ENCODE data around the gene IFRD2.
"Not testable (repeated sequence)": the region's sequence is repeated elsewhere in the genome, so short reads cannot be mapped to it uniquely, and the experiment has no call there.

IFRD2 gene

DNA sequence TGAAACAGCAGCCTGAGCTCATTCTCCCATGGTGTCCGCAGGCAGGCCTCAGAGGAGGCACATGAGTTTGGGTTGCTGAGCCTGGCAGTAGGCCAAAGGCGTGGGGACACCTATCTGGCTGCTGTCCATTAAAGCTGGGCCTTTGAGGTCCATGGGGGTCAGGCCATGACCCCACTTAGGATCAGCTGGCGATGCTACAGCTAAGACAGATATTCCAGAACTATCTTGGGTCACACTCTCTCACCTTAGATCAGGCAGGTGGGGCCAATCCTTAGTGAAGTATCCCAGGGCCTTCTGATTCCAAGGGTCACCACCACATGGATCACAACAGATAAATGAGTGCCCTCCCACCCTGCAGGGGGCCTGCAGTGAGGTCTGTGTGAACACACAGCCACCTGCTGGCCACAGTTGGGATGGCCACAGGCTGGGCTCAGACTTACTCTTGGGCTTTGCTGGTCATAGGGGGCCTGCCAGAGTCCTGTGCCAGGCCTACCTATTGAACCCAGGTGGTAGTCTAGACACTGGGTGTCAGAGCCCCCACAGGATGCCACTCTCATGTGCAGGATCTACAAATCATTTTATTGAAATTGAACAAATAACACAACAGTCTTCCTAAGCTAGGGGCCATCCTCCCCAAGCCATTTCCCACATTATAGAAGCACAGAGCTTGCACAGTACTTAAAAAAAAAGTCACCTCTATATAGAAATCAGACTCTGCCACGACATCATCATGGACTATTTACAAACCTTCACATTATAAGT is 32.3 kb upstream of the IFRD2 start:
- DNase-seq (ENCODE audit: low read depth in 1 of 2, low spot score in 1 of 2), result peak in 1 of 2 donors; percentile 51

- no peak for DNase-seq (ENCODE audit: low read depth in 1 of 2, low spot score in 1 of 2)
Observed at GRCh38 chr3:50323614-50324199, 31.5 kb upstream of the IFRD2 start.

DNA sequence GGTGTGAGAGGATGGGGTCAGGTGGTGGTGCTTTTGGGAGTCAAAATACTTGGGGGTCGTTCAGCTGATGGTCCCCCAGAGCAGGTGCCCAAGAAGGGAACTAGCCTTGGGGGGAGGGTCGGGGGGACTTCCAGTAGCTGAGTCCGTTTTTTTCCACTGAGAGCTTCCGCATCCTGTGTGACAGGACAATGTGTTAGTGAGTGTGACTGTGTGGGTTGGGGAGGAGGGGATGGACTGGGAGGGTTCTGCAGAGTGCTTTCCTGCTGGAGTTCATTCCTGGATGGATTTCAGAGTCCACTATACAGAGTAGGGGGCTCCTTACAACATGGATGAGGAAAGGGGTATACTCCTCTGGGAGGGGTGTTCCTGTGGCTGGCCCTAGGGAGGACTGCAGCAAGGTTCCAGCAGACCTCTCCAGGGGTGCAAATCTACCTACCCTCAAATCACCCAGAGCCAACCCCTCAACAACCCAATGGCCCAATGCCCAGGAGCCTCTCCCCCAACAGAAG is 30.9 kb upstream of the IFRD2 start:
- no peak for DNase-seq (ENCODE audit: low read depth in 1 of 2, low spot score in 1 of 2)

DNA sequence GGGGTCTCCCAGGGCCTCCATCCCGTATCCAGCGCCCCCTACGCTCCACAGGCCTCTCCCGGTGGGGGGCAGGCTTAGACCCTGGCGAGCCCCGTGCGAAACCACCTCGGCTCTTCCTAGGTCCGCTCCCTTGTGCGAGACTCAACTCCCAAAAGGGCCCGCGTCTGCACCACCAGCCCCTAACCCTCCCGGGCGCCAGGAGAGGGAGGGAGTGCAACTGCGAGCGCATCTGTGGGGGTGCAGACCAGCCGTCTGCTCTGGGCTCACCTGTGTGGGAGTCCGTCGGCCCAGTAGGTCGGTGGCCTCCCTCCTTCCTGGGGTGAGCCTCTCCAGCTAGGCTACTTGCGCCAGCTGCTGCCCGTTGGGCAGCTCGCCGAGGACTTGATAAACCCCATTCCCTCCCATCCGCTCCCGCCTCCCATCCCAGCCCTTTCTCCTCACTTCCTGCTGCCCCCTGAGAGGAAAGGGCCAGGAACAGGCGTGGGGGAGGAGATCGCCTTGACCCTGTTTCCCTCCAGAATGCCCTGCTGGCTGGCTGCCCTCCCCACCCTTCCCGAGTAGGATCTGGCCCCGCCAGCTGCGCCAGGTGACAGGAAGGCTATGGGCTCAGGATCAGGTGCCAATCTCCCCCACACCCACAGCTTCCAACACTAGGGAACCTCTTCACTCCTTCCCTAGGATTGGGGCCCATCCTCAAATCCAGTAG is 30.3 kb upstream of the IFRD2 start, which contains the start of gene HYAL2:
TSS of gene HYAL2 (minus strand) at position 360 of the 706 bp plus-strand sequence. CDS start 2,256 bp downstream, outside the sequence.
- DNase-seq (ENCODE audit: low read depth in 1 of 2, low spot score in 1 of 2), result no peak

GRCh38 chr3:50322115-50322385 is 29.8 kb upstream of the IFRD2 start:
- no peak for DNase-seq (ENCODE audit: low read depth in 1 of 2, low spot score in 1 of 2)

- DNase-seq (ENCODE audit: low read depth in 1 of 2, low spot score in 1 of 2), result peak; percentile 71 to 72
Observed at GRCh38 chr3:50321336-50322114, 29.3 kb upstream of the IFRD2 start.

DNA sequence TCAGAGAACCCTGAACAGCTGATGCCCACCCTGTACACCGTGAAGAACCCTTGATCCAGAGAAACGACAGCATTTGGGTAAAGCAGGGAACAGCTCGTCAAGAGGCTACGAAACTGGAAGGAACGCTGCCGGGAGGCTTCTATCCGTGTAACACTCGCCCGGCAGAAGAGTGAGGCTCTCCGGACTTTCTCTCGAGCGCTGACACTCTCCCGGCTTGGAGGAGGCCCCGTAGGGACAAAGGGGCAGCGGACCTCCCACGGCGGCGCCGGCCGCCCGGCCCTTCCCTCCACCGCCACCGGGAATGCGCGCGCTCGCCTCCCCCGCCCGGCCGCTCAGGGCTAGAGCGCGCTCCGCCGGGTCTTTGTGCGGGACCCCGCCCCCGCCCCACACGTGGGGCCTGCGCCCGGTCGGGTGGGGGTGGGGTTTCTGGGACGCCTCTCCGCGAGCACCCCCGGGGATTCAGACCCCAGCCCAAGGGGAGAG is 28.7 kb upstream of the IFRD2 start:
- peak in 1 of 2 donors; percentile 55 for DNase-seq (ENCODE audit: low read depth in 1 of 2, low spot score in 1 of 2)

GRCh38 chr3:50319894-50320625 is 27.8 kb upstream of the IFRD2 start:
- DNase-seq (ENCODE audit: low read depth in 1 of 2, low spot score in 1 of 2), result no peak

- no peak for DNase-seq (ENCODE audit: low read depth in 1 of 2, low spot score in 1 of 2)
Observed at GRCh38 chr3:50319181-50319893, 27.1 kb upstream of the IFRD2 start.

GRCh38 chr3:50318615-50319014 is 26.4 kb upstream of the IFRD2 start:
- no peak for DNase-seq (ENCODE audit: low read depth in 1 of 2, low spot score in 1 of 2)

- DNase-seq (ENCODE audit: low read depth in 1 of 2, low spot score in 1 of 2), result no peak
Observed at GRCh38 chr3:50318163-50318562, 25.9 kb upstream of the IFRD2 start.

DNA sequence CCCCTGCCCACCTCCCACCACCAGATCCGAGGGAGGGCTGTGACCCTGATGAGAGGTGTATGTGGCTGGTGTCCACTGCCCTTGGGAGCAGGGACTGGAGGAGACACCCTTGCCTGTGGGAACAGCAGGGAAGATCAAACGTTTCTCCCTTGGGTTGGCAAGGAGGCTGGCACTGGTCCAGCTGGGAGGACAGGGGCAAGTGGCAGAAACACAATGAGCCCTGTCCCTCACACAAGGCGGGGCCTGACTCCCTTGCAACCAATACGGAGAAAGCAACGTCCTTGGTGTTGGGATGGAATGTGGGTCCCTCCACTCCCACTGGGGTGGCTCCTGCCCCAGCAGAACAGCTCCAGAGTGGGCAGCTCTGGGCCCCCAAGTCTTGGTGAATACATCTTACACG is 25.1 kb upstream of the IFRD2 start:
- DNase-seq (ENCODE audit: low read depth in 1 of 2, low spot score in 1 of 2), result no peak

- peak; percentile 36 to 49 for DNase-seq (ENCODE audit: low read depth in 1 of 2, low spot score in 1 of 2)
Observed at GRCh38 chr3:50316657-50317242, 24.5 kb upstream of the IFRD2 start.

DNA sequence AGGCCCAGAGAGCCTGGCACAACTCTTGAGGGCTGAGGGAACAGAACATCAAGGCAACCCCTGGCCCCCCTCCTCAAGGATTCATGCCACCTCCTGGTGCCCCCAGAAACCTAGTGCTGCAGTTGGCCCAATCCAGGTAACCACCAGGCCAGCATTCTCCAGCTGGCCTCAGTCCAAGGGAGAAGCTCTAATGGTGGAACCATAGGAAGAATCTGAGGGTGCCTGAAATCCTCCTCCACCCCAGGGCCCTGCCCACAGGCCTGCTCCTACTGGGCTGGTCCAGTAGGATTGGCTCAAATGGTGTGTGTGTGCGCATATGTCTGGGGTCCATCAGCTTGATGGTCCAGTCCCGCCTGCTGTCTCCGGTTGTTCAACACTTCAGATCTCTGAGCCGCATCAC is 22.6 kb upstream of the IFRD2 start:
- DNase-seq (ENCODE audit: low read depth in 1 of 2, low spot score in 1 of 2), result no peak

GRCh38 chr3:50314342-50314741 is 22.1 kb upstream of the IFRD2 start:
- DNase-seq (ENCODE audit: low read depth in 1 of 2, low spot score in 1 of 2), result no peak

GRCh38 chr3:50312041-50312440 is 19.8 kb upstream of the IFRD2 start:
- DNase-seq (ENCODE audit: low read depth in 1 of 2, low spot score in 1 of 2), result not testable (repeated sequence)

GRCh38 chr3:50304601-50305000 is 12.4 kb upstream of the IFRD2 start:
- no peak for DNase-seq (ENCODE audit: low read depth in 1 of 2, low spot score in 1 of 2)

- DNase-seq (ENCODE audit: low read depth in 1 of 2, low spot score in 1 of 2), result no peak
Observed at GRCh38 chr3:50303013-50303815, 11.0 kb upstream of the IFRD2 start, which contains the start of gene HYAL1. TSS of gene HYAL1 (minus strand) at chr3:50303574. CDS start at chr3:50302956, 618 bp downstream.

All from stimulated activated CD4-positive, alpha-beta T cell treated with anti-CD3 and anti-CD28 coated beads, Interleukin-15, amount 100 ng/mL, for 1 hour (primary cell).